ENCODE results near the gene P2RY1.

GRCh38 chr3:152833089-152833488 is 1.8 kb upstream of the P2RY1 start:
- no peak for TF ChIP-seq ZNF274 (IDR thresholded peaks at IDR 0.05; ENCODE audit: low read depth, low read length)
- no peak for TF ChIP-seq YY1 (IDR thresholded peaks at IDR 0.05; ENCODE audit: insufficient read depth, insufficient read length)
- no peak for TF ChIP-seq SUZ12 (IDR thresholded peaks at IDR 0.05; ENCODE audit: extremely low read depth, insufficient read depth, insufficient read length)

Data from NT2/D1 (cell line).